Measurements from ENCODE around the gene RAB11FIP4. TPM values are rescaled to one million over a fixed set of nuclear protein-coding genes. Genes with fewer than 3 reads are reported as not detected.
A peak's percentile ranks its signal among the peaks of the same experiment; 100 is the strongest.

RAB11FIP4 gene
- polyA plus RNA-seq, 4 donors, result 11.6 to 33.8 (median 18.7) TPM

DNA sequence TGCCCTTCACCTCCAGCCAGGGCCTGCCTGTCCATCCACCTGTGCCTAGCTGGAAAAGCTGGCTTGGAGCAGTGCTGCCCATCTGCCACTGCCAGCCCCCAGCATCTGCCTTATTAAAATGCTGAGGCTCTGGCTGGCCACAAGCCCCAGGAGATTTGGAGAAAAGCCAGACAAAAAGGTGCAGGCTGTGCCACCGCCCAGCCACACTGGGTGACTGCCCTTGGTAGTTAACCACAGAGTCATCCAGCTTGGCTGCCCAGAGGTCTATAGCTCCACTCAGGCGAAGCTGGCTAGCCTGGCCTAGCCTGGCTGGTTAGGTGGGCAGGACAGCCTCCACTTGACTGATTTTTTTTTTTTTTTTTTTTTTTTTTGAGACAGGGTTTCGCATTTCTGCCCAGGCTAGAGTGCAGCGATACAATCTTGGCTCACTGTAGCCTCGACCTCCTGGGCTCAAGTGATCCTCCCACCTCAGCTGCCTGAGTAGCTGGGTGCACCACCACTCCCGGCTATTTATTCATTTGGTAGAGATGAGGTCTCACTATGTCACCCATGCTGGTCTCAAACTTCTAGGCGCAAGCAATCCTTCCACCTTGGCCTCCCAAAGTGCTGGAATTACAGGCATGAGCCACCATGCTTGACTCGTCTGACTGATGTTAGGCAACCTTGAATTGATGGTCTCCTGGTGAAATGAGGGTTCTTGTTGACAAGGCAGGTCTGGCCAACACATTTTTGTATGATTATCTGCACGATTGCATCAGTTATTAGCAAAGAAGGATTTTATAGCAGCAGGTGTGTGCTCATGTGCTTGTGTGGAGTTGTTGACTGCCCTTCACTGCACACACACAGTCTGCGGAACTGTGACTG lies 103.8 kb downstream of the RAB11FIP4 start:
- Histone ChIP-seq H3K9me3 (ENCODE audit: control insufficient read depth in 2 of 2, insufficient read depth in 1 of 2, low read depth in 1 of 2, low read length in 1 of 2) (no peaks in the 10 kb centered on the region), H3K4me3 (ENCODE audit: low read depth in 1 of 3, low read length in 3 of 3) (no peak overlapping the region), H3K27me3 (ENCODE audit: control insufficient read depth in 3 of 3, insufficient read depth in 3 of 3, low read length in 3 of 3) (no peaks in the 10 kb centered on the region), H3K27ac (ENCODE audit: low read depth in 1 of 3, low read length in 2 of 3) (peak overlapping the region in 2 of 3 donors; percentile 89 to 97), H3K4me1 (ENCODE audit: control insufficient read depth in 3 of 3, insufficient read depth in 2 of 3, low read depth in 1 of 3, low read length in 2 of 3) (peaks cover 26 to 54% (median 39%) of the 10 kb centered on the region in 3 donors), H3K36me3 (ENCODE audit: control insufficient read depth in 3 of 3, insufficient read depth in 2 of 3, low read depth in 1 of 3, low read length in 3 of 3) (peaks cover 0 to 31% (median 2%) of the 10 kb centered on the region in 3 donors)
- DNase-seq, result peak in 1 of 2 donors; percentile 61
- no peak for FAIRE-seq
- 52 to 70% (median 52%) methylated on average over 10 of the region's 10 CpGs for WGBS, 3 donors

DNA sequence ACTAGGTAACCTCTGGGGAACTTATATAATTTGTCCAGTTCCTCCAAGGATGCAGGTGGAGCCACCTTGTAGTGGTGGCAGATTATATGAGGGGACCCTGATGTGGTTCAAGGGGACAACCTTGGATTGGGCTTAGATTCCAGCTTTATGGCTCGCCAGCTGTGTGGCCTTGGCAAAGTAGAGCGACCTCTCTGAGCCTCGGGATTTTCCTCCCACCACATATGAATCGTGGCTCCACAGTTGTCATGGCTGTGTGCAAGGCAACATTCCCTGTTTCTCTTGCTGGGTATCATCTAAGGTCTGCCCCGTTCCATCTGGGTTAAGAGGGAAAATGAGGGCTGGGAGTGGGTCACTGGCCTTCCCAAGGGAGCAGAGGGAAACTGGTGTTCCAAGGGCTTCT lies 104.6 kb downstream of the RAB11FIP4 start:
- FAIRE-seq (no peak), DNase-seq (no peak)
- 79 to 85% (median 81%) methylated on average over 5 of the region's 5 CpGs for WGBS, 3 donors
- Histone ChIP-seq H3K9me3 (ENCODE audit: control insufficient read depth in 2 of 2, insufficient read depth in 1 of 2, low read depth in 1 of 2, low read length in 1 of 2) (no peaks in the 10 kb centered on the region), H3K4me3 (ENCODE audit: low read depth in 1 of 3, low read length in 3 of 3) (no peak overlapping the region), H3K4me1 (ENCODE audit: control insufficient read depth in 3 of 3, insufficient read depth in 2 of 3, low read depth in 1 of 3, low read length in 2 of 3) (peaks cover 21 to 47% (median 31%) of the 10 kb centered on the region in 3 donors), H3K27ac (ENCODE audit: low read depth in 1 of 3, low read length in 2 of 3) (no peak overlapping the region), H3K36me3 (ENCODE audit: control insufficient read depth in 3 of 3, insufficient read depth in 2 of 3, low read depth in 1 of 3, low read length in 3 of 3) (peaks cover 0 to 27% (median 2%) of the 10 kb centered on the region in 3 donors), H3K27me3 (ENCODE audit: control insufficient read depth in 3 of 3, insufficient read depth in 3 of 3, low read length in 3 of 3) (no peaks in the 10 kb centered on the region)

- H3K27me3 ChIP-seq (ENCODE audit: control insufficient read depth in 3 of 3, insufficient read depth in 3 of 3, low read length in 3 of 3), result no peaks in the 10 kb centered on the region
- 77 to 87% (median 83%) methylated on average over 6 of the region's 6 CpGs for WGBS, 3 donors
- FAIRE-seq, result no peak
- H3K9me3 ChIP-seq (ENCODE audit: control insufficient read depth in 2 of 2, insufficient read depth in 1 of 2, low read depth in 1 of 2, low read length in 1 of 2), result no peaks in the 10 kb centered on the region
- no peak overlapping the region for H3K27ac ChIP-seq (ENCODE audit: low read depth in 1 of 3, low read length in 2 of 3)
- peaks cover 0 to 22% (median 2%) of the 10 kb centered on the region in 3 donors for H3K36me3 ChIP-seq (ENCODE audit: control insufficient read depth in 3 of 3, insufficient read depth in 2 of 3, low read depth in 1 of 3, low read length in 3 of 3)
- DNase-seq, result no peak
- no peak overlapping the region for H3K4me3 ChIP-seq (ENCODE audit: low read depth in 1 of 3, low read length in 3 of 3)
- H3K4me1 ChIP-seq (ENCODE audit: control insufficient read depth in 3 of 3, insufficient read depth in 2 of 3, low read depth in 1 of 3, low read length in 2 of 3), result peaks cover 18 to 42% (median 27%) of the 10 kb centered on the region in 3 donors
These were observed 105.1 kb downstream of the RAB11FIP4 start for GRCh38 chr17:31496601-31497000.

DNA sequence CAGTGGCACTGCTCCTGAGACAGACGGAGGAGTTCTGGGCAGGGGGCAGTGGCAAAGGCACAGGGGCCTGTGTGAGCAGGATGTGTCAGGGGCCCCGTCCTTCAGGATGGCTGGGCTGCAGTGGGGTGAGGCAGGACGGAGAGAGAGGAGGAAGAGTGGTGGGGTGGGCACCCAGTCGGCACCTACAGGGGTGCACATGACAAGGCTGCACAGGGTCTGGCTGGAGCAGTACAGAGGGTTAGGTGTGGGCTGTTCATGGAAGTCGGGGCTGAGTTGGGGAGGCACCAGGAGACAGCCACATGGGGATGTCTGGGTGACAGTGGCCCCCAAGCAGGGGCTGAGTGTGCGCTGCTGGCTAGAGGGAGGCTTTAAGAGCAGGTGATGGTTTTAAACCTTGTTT lies 106.0 kb downstream of the RAB11FIP4 start:
- Histone ChIP-seq H3K4me1 (ENCODE audit: control insufficient read depth in 3 of 3, insufficient read depth in 2 of 3, low read depth in 1 of 3, low read length in 2 of 3) (peaks cover 12 to 36% (median 22%) of the 10 kb centered on the region in 3 donors), H3K9me3 (ENCODE audit: control insufficient read depth in 2 of 2, insufficient read depth in 1 of 2, low read depth in 1 of 2, low read length in 1 of 2) (no peaks in the 10 kb centered on the region), H3K36me3 (ENCODE audit: control insufficient read depth in 3 of 3, insufficient read depth in 2 of 3, low read depth in 1 of 3, low read length in 3 of 3) (peaks cover 0 to 14% (median 2%) of the 10 kb centered on the region in 3 donors), H3K27me3 (ENCODE audit: control insufficient read depth in 3 of 3, insufficient read depth in 3 of 3, low read length in 3 of 3) (no peaks in the 10 kb centered on the region), H3K27ac (ENCODE audit: low read depth in 1 of 3, low read length in 2 of 3) (no peak overlapping the region), H3K4me3 (ENCODE audit: low read depth in 1 of 3, low read length in 3 of 3) (no peak overlapping the region)
- WGBS, 3 donors, result 65 to 76% (median 74%) methylated on average over 6 of the region's 6 CpGs
- FAIRE-seq (no peak), DNase-seq (no peak)

DNA sequence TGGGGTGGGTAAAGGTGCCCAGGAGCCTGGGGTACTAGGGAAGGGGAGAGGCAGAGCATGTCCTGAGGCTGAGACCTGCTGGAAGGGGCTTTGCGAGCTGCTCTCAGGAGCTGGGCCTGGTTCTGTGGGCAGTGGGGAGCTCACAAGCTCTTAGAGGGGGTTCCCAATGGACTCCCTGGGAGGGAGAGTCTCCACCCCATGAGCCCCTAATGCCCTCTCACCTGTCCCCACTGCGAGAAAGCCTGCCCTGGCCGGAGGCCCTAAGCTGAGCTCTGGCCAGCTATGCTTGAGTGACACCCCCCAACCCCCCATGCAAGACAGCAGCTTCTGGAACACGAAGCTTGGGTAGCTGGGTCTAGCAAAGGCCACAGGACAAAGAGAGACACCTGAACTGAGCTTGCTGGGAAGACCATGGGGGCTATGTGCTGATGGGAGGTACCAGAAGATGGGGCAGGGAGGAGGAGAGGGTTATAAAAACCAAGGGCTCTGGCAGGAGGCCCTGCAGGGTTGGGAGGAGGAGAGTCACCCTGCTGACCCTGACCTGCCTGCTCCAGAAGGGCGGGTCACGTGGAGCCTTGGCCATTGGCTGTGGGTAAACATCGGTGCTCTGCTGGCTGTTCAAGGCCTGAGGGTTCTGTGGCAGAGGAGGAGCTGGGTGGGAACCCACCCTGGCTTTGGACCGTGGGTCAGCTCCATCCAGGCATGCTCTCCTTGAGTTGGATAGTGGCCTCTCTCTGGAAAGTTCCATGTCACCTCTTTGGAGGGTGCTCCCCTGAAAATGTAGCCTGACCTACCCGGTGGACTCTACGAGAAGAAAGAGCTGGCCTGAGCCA lies 106.7 kb downstream of the RAB11FIP4 start:
- Histone ChIP-seq H3K27me3 (ENCODE audit: control insufficient read depth in 3 of 3, insufficient read depth in 3 of 3, low read length in 3 of 3) (no peaks in the 10 kb centered on the region), H3K9me3 (ENCODE audit: control insufficient read depth in 2 of 2, insufficient read depth in 1 of 2, low read depth in 1 of 2, low read length in 1 of 2) (no peaks in the 10 kb centered on the region), H3K27ac (ENCODE audit: low read depth in 1 of 3, low read length in 2 of 3) (no peak overlapping the region), H3K36me3 (ENCODE audit: control insufficient read depth in 3 of 3, insufficient read depth in 2 of 3, low read depth in 1 of 3, low read length in 3 of 3) (peaks cover 0 to 10% (median 2%) of the 10 kb centered on the region in 3 donors), H3K4me3 (ENCODE audit: low read depth in 1 of 3, low read length in 3 of 3) (no peak overlapping the region), H3K4me1 (ENCODE audit: control insufficient read depth in 3 of 3, insufficient read depth in 2 of 3, low read depth in 1 of 3, low read length in 2 of 3) (peaks cover 6 to 28% (median 17%) of the 10 kb centered on the region in 3 donors)
- 57 to 72% (median 67%) methylated on average over 10 of the region's 10 CpGs for WGBS, 3 donors
- FAIRE-seq, result no peak
- DNase-seq, result peak in 1 of 2 donors; percentile 33

DNA sequence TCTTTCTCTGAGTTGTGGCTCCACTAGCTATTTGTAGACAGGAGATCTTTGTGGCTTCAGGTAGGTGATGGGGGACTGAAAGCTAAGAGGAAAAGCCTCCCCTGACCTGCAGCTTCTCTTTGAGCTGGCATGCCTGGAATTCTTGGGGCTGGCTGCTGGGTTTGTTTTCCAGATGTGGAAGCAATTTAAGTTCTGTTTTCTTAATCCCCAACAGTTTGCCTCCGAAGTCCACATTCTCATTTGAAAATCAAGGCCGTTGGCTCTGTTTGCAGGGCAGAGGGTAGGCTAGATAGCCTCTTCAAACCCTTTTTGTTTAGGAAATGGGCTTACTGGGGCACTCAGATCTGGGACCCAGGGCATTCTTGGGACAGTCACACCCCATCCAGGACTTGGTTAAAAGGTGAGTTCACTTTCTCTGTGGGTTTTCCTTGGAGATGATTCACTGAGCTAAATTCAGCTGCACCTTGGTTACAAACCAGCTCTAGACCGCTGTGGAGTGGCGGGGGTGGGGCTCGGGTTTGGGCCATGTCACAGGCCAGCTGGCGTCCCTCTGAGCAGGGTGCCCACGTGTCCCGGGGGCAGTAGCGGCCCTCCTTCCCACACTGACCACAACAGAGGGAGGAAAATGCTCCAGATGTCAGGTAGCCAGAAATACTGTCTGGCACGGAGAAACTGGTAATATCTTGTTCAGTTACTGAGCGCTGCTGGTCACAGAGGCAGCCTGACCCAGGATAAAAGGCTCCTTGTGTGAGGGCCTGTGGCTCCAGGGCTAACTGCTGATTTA lies 108.5 kb downstream of the RAB11FIP4 start:
- peaks cover 0 to 8% (median 2%) of the 10 kb centered on the region in 3 donors for H3K36me3 ChIP-seq (ENCODE audit: control insufficient read depth in 3 of 3, insufficient read depth in 2 of 3, low read depth in 1 of 3, low read length in 3 of 3)
- H3K9me3 ChIP-seq (ENCODE audit: control insufficient read depth in 2 of 2, insufficient read depth in 1 of 2, low read depth in 1 of 2, low read length in 1 of 2), result no peaks in the 10 kb centered on the region
- DNase-seq (no peak), FAIRE-seq (no peak)
- WGBS, 3 donors, result 42 to 69% (median 60%) methylated on average over 11 of the region's 11 CpGs
- H3K4me1 ChIP-seq (ENCODE audit: control insufficient read depth in 3 of 3, insufficient read depth in 2 of 3, low read depth in 1 of 3, low read length in 2 of 3), result peaks cover 4 to 11% (median 11%) of the 10 kb centered on the region in 3 donors
- H3K4me3 ChIP-seq (ENCODE audit: low read depth in 1 of 3, low read length in 3 of 3), result no peak overlapping the region
- H3K27me3 ChIP-seq (ENCODE audit: control insufficient read depth in 3 of 3, insufficient read depth in 3 of 3, low read length in 3 of 3), result no peaks in the 10 kb centered on the region
- no peak overlapping the region for H3K27ac ChIP-seq (ENCODE audit: low read depth in 1 of 3, low read length in 2 of 3)

GRCh38 chr17:31506517-31506916 lies 115.0 kb downstream of the RAB11FIP4 start:
- Histone ChIP-seq H3K36me3 (ENCODE audit: control insufficient read depth in 3 of 3, insufficient read depth in 2 of 3, low read depth in 1 of 3, low read length in 3 of 3) (peaks cover 0 to 22% (median 0%) of the 10 kb centered on the region in 3 donors), H3K27me3 (ENCODE audit: control insufficient read depth in 3 of 3, insufficient read depth in 3 of 3, low read length in 3 of 3) (no peaks in the 10 kb centered on the region), H3K9me3 (ENCODE audit: control insufficient read depth in 2 of 2, insufficient read depth in 1 of 2, low read depth in 1 of 2, low read length in 1 of 2) (no peaks in the 10 kb centered on the region), H3K27ac (ENCODE audit: low read depth in 1 of 3, low read length in 2 of 3) (no peak overlapping the region), H3K4me3 (ENCODE audit: low read depth in 1 of 3, low read length in 3 of 3) (no peak overlapping the region), H3K4me1 (ENCODE audit: control insufficient read depth in 3 of 3, insufficient read depth in 2 of 3, low read depth in 1 of 3, low read length in 2 of 3) (peaks cover 0 to 18% (median 9%) of the 10 kb centered on the region in 3 donors)
- WGBS, 3 donors, result 96 to 97% (median 96%) methylated on average over 1 of the region's 1 CpG
- FAIRE-seq (no peak), DNase-seq (no peak)

Measured in small intestine (tissue), 7 donors.